ENCODE results near the gene DHH. TPM values are rescaled to one million over a fixed set of nuclear protein-coding genes. Genes with fewer than 3 reads are reported as not detected.

The DHH gene
- total and polyA plus RNA-seq, 2 experiments from 2014 or later: not detected

DNA sequence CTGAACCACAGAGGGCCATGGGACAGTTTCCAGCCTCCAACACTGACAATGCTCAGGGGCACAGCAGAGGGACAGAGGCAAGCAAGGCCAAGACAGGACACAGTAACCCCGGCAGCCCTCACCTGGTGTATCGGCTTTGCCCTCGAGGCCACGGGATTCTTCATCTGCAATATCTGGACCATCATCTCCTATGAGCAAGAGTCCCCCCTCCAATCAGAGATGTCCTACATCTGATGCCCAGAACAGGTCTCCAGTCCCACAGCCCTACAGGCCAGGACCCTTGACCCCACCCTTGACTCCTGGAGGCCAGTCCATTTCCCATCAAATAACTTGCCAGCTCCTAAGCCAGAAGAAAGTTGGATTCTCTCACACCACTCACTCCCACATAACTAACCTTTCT, 51.4 kb downstream of the DHH start:
- peaks cover 14% of the 10 kb centered on the region for H3K27me3 Mint-ChIP-seq (ENCODE audit: insufficient read depth, low read depth, poor library complexity)
- H3K4me1 ChIP-seq (ENCODE audit: insufficient read depth): no peaks in the 10 kb centered on the region
- H3K36me3 Mint-ChIP-seq (ENCODE audit: low read depth): peaks cover 94% of the 10 kb centered on the region
- H3K4me1 Mint-ChIP-seq: no peaks in the 10 kb centered on the region; the same call in 2 of the 3 replicates
- H2AFZ ChIP-seq: no peak overlapping the region
- no peak overlapping the region for H3K27ac Mint-ChIP-seq
- no peaks in the 10 kb centered on the region; the same call in 2 of the 3 replicates for H3K9me3 Mint-ChIP-seq
- no peak overlapping the region for H3K4me2 ChIP-seq
- no peak for TF ChIP-seq CREB1 (CRISPR knock-in tag; IDR thresholded peaks at IDR 0.05; ENCODE audit: low read depth)
- TF ChIP-seq JUNB (IDR thresholded peaks at IDR 0.05; ENCODE audit: unreplicated experiment): no peak
- TF ChIP-seq, protein P1, sequence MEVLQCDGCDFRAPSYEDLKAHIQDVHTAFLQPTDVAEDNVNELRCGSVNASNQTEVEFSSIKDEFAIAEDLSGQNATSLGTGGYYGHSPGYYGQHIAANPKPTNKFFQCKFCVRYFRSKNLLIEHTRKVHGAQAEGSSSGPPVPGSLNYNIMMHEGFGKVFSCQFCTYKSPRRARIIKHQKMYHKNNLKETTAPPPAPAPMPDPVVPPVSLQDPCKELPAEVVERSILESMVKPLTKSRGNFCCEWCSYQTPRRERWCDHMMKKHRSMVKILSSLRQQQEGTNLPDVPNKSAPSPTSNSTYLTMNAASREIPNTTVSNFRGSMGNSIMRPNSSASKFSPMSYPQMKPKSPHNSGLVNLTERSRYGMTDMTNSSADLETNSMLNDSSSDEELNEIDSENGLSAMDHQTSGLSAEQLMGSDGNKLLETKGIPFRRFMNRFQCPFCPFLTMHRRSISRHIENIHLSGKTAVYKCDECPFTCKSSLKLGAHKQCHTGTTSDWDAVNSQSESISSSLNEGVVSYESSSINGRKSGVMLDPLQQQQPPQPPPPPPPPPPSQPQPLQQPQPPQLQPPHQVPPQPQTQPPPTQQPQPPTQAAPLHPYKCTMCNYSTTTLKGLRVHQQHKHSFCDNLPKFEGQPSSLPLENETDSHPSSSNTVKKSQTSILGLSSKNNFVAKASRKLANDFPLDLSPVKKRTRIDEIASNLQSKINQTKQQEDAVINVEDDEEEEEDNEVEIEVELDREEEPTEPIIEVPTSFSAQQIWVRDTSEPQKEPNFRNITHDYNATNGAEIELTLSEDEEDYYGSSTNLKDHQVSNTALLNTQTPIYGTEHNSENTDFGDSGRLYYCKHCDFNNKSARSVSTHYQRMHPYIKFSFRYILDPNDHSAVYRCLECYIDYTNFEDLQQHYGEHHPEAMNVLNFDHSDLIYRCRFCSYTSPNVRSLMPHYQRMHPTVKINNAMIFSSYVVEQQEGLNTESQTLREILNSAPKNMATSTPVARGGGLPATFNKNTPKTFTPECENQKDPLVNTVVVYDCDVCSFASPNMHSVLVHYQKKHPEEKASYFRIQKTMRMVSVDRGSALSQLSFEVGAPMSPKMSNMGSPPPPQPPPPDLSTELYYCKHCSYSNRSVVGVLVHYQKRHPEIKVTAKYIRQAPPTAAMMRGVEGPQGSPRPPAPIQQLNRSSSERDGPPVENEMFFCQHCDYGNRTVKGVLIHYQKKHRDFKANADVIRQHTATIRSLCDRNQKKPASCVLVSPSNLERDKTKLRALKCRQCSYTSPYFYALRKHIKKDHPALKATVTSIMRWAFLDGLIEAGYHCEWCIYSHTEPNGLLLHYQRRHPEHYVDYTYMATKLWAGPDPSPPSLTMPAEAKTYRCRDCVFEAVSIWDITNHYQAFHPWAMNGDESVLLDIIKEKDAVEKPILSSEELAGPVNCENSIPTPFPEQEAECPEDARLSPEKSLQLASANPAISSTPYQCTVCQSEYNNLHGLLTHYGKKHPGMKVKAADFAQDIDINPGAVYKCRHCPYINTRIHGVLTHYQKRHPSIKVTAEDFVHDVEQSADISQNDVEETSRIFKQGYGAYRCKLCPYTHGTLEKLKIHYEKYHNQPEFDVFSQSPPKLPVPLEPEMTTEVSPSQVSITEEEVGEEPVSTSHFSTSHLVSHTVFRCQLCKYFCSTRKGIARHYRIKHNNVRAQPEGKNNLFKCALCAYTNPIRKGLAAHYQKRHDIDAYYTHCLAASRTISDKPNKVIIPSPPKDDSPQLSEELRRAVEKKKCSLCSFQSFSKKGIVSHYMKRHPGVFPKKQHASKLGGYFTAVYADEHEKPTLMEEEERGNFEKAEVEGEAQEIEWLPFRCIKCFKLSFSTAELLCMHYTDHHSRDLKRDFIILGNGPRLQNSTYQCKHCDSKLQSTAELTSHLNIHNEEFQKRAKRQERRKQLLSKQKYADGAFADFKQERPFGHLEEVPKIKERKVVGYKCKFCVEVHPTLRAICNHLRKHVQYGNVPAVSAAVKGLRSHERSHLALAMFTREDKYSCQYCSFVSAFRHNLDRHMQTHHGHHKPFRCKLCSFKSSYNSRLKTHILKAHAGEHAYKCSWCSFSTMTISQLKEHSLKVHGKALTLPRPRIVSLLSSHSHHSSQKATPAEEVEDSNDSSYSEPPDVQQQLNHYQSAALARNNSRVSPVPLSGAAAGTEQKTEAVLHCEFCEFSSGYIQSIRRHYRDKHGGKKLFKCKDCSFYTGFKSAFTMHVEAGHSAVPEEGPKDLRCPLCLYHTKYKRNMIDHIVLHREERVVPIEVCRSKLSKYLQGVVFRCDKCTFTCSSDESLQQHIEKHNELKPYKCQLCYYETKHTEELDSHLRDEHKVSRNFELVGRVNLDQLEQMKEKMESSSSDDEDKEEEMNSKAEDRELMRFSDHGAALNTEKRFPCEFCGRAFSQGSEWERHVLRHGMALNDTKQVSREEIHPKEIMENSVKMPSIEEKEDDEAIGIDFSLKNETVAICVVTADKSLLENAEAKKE (CRISPR knock-in tag; IDR thresholded peaks at IDR 0.05): no peak
- H3K4me3 Mint-ChIP-seq: no peak overlapping the region
- H3K9me2 ChIP-seq (ENCODE audit: insufficient read depth): no peaks in the 10 kb centered on the region
- no peaks in the 10 kb centered on the region for H3F3A ChIP-seq (replicated peaks; ENCODE audit: low read depth)
- no peak overlapping the region for H3K4me3 ChIP-seq
- peaks cover 42% of the 10 kb centered on the region for H3K36me3 ChIP-seq (ENCODE audit: insufficient read depth)
- peaks cover 28% of the 10 kb centered on the region for H4K20me1 ChIP-seq (replicated peaks; ENCODE audit: insufficient read depth)
- DNase-seq (ENCODE audit: low spot score) (no peak), ATAC-seq (no peak)
- H3K27ac ChIP-seq (ENCODE audit: low read depth): no peak overlapping the region
- H3K27me3 ChIP-seq (ENCODE audit: insufficient read depth): no peaks in the 10 kb centered on the region
- H3K79me2 ChIP-seq (replicated peaks; ENCODE audit: insufficient read depth): no peaks in the 10 kb centered on the region

DNA sequence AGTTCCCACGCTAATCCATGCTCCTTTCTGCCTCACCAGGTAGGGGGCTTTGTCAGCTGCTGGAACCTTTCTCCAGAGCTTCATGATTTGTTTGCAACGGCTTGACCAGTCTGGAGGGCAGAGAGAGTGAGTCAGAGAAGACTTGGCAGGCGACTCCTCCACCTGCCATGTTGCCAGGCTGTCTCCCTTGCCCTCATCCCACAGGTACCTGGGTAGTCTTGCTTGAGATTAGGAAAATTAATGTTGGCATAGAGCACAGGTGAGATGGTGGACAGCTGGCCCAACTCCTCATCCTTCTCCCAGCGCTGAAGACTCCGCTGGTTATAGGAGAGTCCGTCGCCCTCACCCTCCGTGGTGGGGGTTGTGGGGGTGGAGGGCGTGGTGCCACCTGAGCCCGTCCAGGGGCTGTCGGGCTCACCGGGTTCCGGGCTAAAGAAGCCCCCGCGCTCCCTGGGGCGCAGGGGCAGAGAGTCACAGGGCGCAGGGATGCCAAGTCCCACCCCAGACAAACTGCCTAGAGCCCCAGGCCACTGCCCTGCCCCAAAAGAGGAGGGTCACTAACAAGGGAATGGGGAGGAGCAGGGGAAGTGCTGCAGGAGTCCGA, 52.6 kb downstream of the DHH start:
- DNase-seq (ENCODE audit: low spot score) (no peak), ATAC-seq (no peak)
- peaks cover 40% of the 10 kb centered on the region for H3K36me3 ChIP-seq (ENCODE audit: insufficient read depth)
- no peak overlapping the region for H3K4me3 ChIP-seq
- H3K27me3 ChIP-seq (ENCODE audit: insufficient read depth): no peaks in the 10 kb centered on the region
- Mint-ChIP-seq H3K4me1 (no peaks in the 10 kb centered on the region; the same call in 2 of the 3 replicates), H3K9me3 (no peaks in the 10 kb centered on the region), H3K36me3 (ENCODE audit: low read depth) (peaks cover 93% of the 10 kb centered on the region), H3K27me3 (ENCODE audit: insufficient read depth, low read depth, poor library complexity) (peaks cover 15% of the 10 kb centered on the region), H3K27ac (no peak overlapping the region), H3K4me3 (no peak overlapping the region)
- H3F3A ChIP-seq (replicated peaks; ENCODE audit: low read depth): no peaks in the 10 kb centered on the region
- no peak overlapping the region for H2AFZ ChIP-seq
- H3K4me1 ChIP-seq (ENCODE audit: insufficient read depth): no peaks in the 10 kb centered on the region
- H3K4me2 ChIP-seq: no peak overlapping the region
- H3K9me2 ChIP-seq (ENCODE audit: insufficient read depth): no peaks in the 10 kb centered on the region
- H3K79me2 ChIP-seq (replicated peaks; ENCODE audit: insufficient read depth): no peaks in the 10 kb centered on the region
- no peak overlapping the region for H3K27ac ChIP-seq (ENCODE audit: low read depth)
- peaks cover 23% of the 10 kb centered on the region for H4K20me1 ChIP-seq (replicated peaks; ENCODE audit: insufficient read depth)
- TF ChIP-seq ZNF114 (CRISPR knock-in tag; IDR thresholded peaks at IDR 0.05) (no peak), CREB1 (CRISPR knock-in tag; IDR thresholded peaks at IDR 0.05; ENCODE audit: low read depth) (no peak), STAT1 (IDR thresholded peaks at IDR 0.05; ENCODE audit: unreplicated experiment) (no peak), EZH2phosphoT487 (IDR thresholded peaks at IDR 0.05; ENCODE audit: unreplicated experiment) (no peak), JUNB (IDR thresholded peaks at IDR 0.05; ENCODE audit: unreplicated experiment) (no peak), POLR2AphosphoS5 (IDR thresholded peaks at IDR 0.05; ENCODE audit: low read depth) (no peak)
